ENCODE data around the gene GNAI3.

DNA sequence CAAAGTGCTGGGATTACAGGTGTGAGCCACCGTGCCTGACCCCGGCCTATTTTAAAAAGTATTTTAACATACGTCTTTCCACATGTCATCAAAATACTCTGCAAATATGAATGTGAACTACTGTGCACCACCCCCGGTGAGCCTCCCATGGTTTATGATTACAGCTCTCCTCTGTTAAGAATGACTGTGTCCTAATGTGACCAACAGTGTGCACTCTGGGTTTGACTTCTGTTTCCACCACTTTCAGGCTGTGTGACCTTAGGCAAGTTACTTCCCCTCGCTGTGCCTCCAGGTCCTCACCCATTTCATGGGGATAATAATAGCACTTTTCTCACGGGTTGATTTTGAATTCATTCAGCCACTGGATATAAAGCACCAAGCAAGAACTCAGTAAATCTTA is 85.9 kb downstream of the GNAI3 start:
- TF ChIP-seq, protein P1, sequence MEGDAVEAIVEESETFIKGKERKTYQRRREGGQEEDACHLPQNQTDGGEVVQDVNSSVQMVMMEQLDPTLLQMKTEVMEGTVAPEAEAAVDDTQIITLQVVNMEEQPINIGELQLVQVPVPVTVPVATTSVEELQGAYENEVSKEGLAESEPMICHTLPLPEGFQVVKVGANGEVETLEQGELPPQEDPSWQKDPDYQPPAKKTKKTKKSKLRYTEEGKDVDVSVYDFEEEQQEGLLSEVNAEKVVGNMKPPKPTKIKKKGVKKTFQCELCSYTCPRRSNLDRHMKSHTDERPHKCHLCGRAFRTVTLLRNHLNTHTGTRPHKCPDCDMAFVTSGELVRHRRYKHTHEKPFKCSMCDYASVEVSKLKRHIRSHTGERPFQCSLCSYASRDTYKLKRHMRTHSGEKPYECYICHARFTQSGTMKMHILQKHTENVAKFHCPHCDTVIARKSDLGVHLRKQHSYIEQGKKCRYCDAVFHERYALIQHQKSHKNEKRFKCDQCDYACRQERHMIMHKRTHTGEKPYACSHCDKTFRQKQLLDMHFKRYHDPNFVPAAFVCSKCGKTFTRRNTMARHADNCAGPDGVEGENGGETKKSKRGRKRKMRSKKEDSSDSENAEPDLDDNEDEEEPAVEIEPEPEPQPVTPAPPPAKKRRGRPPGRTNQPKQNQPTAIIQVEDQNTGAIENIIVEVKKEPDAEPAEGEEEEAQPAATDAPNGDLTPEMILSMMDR (IDR thresholded peaks at IDR 0.05; ENCODE audit: insufficient read depth, low read length, poor library complexity, severe bottlenecking), result no peak
- TF ChIP-seq EZH2phosphoT487 (conservative IDR thresholded peaks at IDR 0.05; ENCODE audit: low read length), result no peak

Data from SU-DHL-6 (cell line).